ENCODE data around the gene CFAP100. TPM values are rescaled to one million over a fixed set of nuclear protein-coding genes. Genes with fewer than 3 reads are reported as not detected.

Gene CFAP100
- total and polyA plus RNA-seq, 9 of the 15 experiments (the other 6 are each of a cell fraction or from before 2014, with no cell fraction given), result not detected

GRCh38 chr3:126358038-126358815 is 36.5 kb upstream of the CFAP100 start:
- Histone ChIP-seq H3K27ac (ENCODE audit: extremely low read depth, low read depth, low read length) (no peak overlapping the region), H3K4me1 (replicated peaks in 1 of 2; ENCODE audit: control insufficient read depth in 2 of 2, insufficient read depth in 2 of 2, low read length in 2 of 2) (peaks cover 5 to 34% of the 10 kb centered on the region in 2 experiments; a peak in 3 of 5 replicates), H2AFZ (ENCODE audit: low read depth, low read length) (no peak overlapping the region), H3K9me1 (ENCODE audit: control insufficient read depth, insufficient read depth, low read length) (no peaks in the 10 kb centered on the region), H3K36me3 (ENCODE audit: control insufficient read depth, insufficient read depth, low read length) (no peaks in the 10 kb centered on the region), H3K27me3 (ENCODE audit: control insufficient read depth in 2 of 2, insufficient read depth in 2 of 2, low read length in 2 of 2) (peaks cover 0 to 20% of the 10 kb centered on the region in 2 experiments; a peak in 3 of 5 replicates), H3K4me2 (ENCODE audit: insufficient read depth, low read length) (no peak overlapping the region), H3K9ac (ENCODE audit: insufficient read depth in 1 of 2, low read depth in 2 of 2, low read length in 2 of 2) (no peak overlapping the region), H4K20me1 (replicated peaks; ENCODE audit: control insufficient read depth, insufficient read depth, low read length) (no peaks in the 10 kb centered on the region), H3K9me3 (replicated peaks; ENCODE audit: control insufficient read depth, insufficient read depth, low read depth, low read length) (no peaks in the 10 kb centered on the region), H3K4me3 (no peak overlapping the region), H3K79me2 (ENCODE audit: control insufficient read depth, insufficient read depth, low read length) (no peaks in the 10 kb centered on the region)
- 38% methylated on average over 10 of the region's 11 CpGs for WGBS (ENCODE audit: insufficient coverage, low coverage, missing lambda C conversion rate)
- FAIRE-seq (no peak), DNase-seq (ENCODE audit: extremely low read depth in 1 of 4, low spot score in 3 of 4) (no peak), ATAC-seq (no peak)
- in situ Hi-C loops (cut with MboI), result no loop called here
- intact Hi-C loops (cut with micrococcal nuclease), result no loop called here
- BruUV-seq (replicated peaks), result no TSS peak
- ChIA-PET POLR2A (no interaction called here), CTCF (ENCODE audit: low intra/inter-chr PET ratio) (no interaction called here)
- no peak for TF ChIP-seq NFIC (IDR thresholded peaks at IDR 0.05)
- TF ChIP-seq HNRNPLL (IDR thresholded peaks at IDR 0.05; ENCODE audit: low read depth, low read length, poor library complexity, severe bottlenecking), result peak; percentile 13

- Histone ChIP-seq H3K4me3 (no peak overlapping the region), H3K79me2 (ENCODE audit: control insufficient read depth, insufficient read depth, low read length) (no peaks in the 10 kb centered on the region), H3K27ac (ENCODE audit: extremely low read depth, low read depth, low read length) (no peak overlapping the region), H4K20me1 (replicated peaks; ENCODE audit: control insufficient read depth, insufficient read depth, low read length) (no peaks in the 10 kb centered on the region), H3K9me1 (ENCODE audit: control insufficient read depth, insufficient read depth, low read length) (no peaks in the 10 kb centered on the region), H3K27me3 (ENCODE audit: control insufficient read depth in 2 of 2, insufficient read depth in 2 of 2, low read length in 2 of 2) (peaks cover 0 to 20% of the 10 kb centered on the region in 2 experiments; a peak in 3 of 5 replicates), H3K9me3 (replicated peaks; ENCODE audit: control insufficient read depth, insufficient read depth, low read depth, low read length) (no peaks in the 10 kb centered on the region), H3K4me2 (ENCODE audit: insufficient read depth, low read length) (no peak overlapping the region), H3K9ac (ENCODE audit: insufficient read depth in 1 of 2, low read depth in 2 of 2, low read length in 2 of 2) (no peak overlapping the region), H3K4me1 (replicated peaks in 1 of 2; ENCODE audit: control insufficient read depth in 2 of 2, insufficient read depth in 2 of 2, low read length in 2 of 2) (peaks cover 5 to 34% of the 10 kb centered on the region in 2 experiments; a peak in 3 of 5 replicates), H2AFZ (ENCODE audit: low read depth, low read length) (no peak overlapping the region), H3K36me3 (ENCODE audit: control insufficient read depth, insufficient read depth, low read length) (no peaks in the 10 kb centered on the region)
- intact Hi-C loops (cut with micrococcal nuclease), result no loop called here
- FAIRE-seq (no peak), DNase-seq (ENCODE audit: extremely low read depth in 1 of 4, low spot score in 3 of 4) (no peak), ATAC-seq (no peak)
- POLR2A ChIA-PET, result no interaction called here
- BruUV-seq (replicated peaks), result no TSS peak
- in situ Hi-C loops (cut with MboI), result no loop called here
- CTCF ChIA-PET (ENCODE audit: low intra/inter-chr PET ratio), result no interaction called here
- WGBS (ENCODE audit: insufficient coverage, low coverage, missing lambda C conversion rate), result 0% methylated on average over 3 of the region's 3 CpGs
- TF ChIP-seq TSHZ1 (CRISPR knock-in tag; IDR thresholded peaks at IDR 0.05) (no peak), ZNF584 (CRISPR knock-in tag; IDR thresholded peaks at IDR 0.05; ENCODE audit: low read depth) (no peak), ZC3H8 (IDR thresholded peaks at IDR 0.05) (no peak), EWSR1 (IDR thresholded peaks at IDR 0.05; ENCODE audit: borderline replicate concordance, low read depth, partially characterized antibody) (no peak), ZNF146 (CRISPR knock-in tag; IDR thresholded peaks at IDR 0.05; ENCODE audit: unreplicated experiment) (no peak), ZNF639 (CRISPR knock-in tag; conservative IDR thresholded peaks at IDR 0.05 in 1 of 2, IDR thresholded peaks at IDR 0.05 in 1 of 2) (no peak), ZNF239 (CRISPR knock-in tag; IDR thresholded peaks at IDR 0.05) (no peak), SRSF7 (optimal IDR thresholded peaks at IDR 0.05; ENCODE audit: low read depth, low read length) (no peak)
Observed at GRCh38 chr3:126358816-126359181, 35.9 kb upstream of the CFAP100 start.

All from K562 (cell line).